Stimulated activated CD4-positive, alpha-beta T cell treated with anti-CD3 and anti-CD28 coated beads, Interleukin-1b, Interleukin-23, amount 100 ng/mL, for 1 hour (primary cell): Measurements from ENCODE around the gene PDZK1.
"Not testable (repeated sequence)": the region's sequence is repeated elsewhere in the genome, so short reads cannot be mapped to it uniquely, and the experiment has no call there.

Experiments
- DNase-seq, 2 donors: peaks; one replicate each; pipeline ENCODE4 v3.0.0-alpha.2; 2020; ENCODE audit warnings: low read depth in 2 of 2

PDZK1 gene

GRCh38 chr1:145710291-145711027 lies 3.3 kb upstream of the PDZK1 start:
- no peak for DNase-seq

- no peak for DNase-seq
Measured at GRCh38 chr1:145708063-145708462, 895 bp upstream of the PDZK1 start.

GRCh38 chr1:145706086-145706664 lies 993 bp downstream of the PDZK1 start:
- no peak for DNase-seq

DNA sequence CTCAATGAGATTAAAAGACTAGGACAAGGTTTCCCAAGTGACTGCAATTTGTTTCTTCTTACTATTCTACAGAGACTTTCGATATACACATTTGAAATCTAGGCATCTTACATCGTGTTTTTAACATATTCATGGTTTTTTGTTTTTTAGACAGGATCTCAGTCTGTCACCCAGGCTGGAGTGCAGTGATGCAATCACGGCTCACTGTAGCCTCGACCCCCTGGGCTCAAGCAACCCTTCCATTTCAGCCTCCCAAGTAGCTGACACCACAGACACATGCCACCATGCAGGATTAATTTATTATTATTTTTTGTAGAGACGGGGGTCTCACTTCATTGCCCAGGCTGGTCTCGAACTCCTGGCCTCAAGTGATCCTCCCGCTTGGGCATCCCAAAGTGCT lies 1.5 kb downstream of the PDZK1 start:
- DNase-seq: no peak

GRCh38 chr1:145702826-145703225 lies 4.3 kb downstream of the PDZK1 start:
- DNase-seq: no peak

DNA sequence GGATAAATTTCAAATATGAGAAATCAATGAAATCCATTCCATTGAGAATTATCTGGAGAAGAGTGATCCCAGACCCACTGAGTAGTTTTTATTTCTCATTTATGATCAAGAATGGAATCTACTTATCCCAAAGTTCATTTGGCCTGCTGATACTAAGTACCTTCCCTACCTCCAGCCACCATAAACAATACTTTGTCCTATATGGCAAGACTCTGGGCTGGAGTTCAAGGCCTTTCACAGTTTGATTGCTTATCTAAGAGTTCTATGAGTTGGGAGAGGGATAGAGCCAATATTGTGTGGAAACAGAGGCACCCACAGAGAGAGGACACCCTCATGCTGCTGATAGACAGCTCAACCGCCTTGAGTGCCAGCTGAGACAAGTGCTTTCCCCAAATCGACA lies 5.1 kb downstream of the PDZK1 start:
- no peak for DNase-seq

GRCh38 chr1:145701306-145701862 lies 5.8 kb downstream of the PDZK1 start:
- DNase-seq: no peak

DNA sequence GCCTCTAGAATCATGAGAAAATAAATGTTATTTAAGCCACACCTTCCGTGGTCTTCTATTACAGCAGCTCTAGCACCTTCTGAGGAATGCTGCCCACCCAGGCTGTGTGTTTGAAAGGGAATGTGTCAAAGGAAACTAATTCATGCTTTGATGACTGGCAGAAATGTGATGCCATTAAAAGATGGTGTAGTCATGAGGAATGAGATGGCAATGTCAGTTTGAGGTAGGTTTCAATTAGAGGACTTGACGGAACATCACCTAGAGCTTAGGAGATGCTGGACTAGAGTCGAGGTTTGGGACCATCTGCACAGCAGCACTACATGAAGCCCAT lies 10.6 kb downstream of the PDZK1 start:
- DNase-seq: no peak

DNA sequence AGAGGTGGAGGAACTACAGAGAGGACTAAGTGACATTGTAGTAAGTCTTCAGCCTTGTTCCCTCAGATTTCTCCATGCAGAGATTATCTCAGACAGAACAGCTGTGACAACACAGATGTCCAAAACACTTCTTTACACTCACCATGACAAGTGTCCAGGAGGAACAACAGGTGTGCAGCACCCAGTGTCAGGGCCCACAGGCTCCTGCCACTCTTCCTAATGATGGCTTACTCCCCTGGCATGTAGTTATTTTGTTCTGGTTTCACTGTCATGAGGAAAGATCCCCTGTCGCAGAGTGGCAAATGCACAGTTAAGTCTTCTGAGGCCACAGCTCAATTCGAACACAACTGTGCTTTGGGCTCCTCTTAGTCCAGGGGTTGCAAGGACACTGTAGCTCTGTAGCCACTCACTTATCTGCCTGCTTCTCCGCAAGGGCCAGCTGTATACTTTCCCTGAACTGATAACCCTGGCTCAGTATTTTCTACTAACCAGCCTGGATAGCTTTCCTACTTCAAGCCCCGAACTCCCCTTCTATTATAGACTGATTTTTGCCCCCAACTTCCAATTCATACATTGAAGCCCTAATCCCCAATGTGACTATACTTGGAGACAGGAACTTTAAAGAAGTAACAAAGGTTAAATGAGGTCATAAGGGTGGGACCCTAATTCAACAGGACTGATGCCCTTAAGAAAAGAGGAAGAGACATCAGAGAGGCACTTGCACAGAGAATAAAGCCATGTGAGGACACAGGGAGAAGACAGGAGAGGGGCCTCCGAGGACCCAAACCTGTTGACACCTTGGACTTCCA lies 11.1 kb downstream of the PDZK1 start:
- no peak for DNase-seq

DNA sequence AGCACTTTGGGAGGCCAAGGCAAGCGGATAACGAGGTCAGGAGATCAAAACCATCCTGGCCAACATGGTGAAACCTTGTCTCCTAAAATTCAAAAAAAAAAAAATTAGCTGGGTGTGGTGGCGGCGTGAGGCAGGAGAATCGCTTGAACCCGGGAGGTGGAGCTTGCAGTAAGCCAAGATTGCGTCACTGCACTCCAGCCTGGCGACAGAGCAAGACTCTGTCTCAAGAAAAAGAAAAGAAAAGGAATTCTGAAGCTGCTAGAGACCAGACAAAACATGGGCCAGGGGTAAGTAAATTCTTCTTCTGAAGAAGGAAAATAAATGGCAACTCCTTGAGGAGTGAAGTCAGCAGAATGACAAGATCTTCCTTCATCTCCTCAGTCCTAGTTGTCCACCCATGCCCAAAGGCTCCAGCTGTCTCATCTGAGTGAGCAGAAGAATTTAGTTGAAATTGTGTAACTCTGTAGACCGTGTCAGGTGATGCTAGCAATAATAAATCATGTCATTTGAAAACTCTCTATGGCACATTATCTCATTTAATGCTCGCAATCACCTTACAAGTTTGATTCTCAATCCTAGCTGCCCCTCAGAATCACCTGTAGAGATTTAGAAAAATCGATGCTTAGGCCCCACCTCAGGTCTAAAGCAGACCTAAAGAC lies 14.3 kb downstream of the PDZK1 start:
- DNase-seq: no peak

DNA sequence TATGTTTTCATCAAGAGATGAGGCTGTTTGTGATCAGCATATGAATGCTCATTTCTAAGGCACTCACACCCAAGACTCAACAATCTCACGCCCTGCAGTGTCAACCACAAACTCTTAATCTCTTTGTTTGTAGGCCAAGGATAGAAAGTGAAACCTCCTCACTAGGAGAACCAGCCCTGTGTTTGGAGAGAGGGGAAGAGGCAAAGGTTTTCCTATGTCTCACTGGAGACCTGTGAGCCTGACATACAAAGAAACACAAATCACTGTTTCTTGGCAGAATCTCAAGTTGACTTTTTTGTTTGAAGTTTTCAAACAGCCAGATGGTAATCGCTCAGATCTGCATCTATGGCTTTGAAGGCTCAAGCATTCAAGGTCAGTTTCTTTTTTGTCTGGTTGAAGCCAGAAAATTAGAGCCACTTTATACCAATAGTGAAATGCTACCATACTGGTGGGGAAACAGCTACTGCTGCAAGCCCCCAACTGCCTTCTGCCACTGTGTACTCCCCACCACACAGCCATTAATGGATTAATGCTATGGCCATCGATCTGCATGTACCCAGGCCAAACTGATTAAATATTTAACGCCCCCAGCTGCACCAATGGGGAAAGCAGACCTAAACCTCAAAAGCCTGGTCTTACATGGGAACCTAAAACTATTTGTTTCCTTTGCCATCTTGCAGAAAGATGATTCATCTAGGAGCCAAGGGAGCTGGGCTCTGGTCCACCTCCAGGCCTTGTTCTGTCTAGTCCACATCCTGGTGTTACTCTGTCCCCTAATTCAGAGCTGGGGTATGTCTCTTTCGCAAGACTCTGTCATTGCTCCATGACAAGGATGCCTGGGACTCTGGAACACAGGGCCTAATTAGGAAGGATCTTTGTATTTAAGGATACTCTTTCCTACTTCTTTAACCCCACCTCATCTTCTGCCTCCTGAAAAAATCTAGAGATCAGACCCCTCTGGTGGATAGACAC lies 16.3 kb downstream of the PDZK1 start:
- DNase-seq: no peak

DNA sequence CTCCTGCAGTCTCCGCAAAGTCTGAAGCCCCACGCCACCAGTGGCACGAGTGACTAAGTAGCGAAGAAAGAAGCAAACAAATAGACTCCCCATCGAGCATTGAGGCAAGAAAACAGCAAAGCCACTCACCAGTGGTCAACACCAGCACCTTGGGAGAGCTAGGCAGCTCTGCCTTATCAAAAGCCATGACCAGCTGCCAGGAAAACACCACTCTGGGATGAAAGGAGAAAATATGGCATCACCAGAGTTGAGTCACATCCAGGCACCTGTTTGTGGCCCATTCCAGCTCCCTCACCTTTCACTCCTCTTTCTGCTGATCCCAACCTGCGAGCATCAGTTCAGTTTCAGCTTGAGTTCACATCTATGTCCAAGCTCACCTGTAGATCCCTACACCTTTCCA lies 17.2 kb downstream of the PDZK1 start:
- DNase-seq: no peak

- DNase-seq: no peak
Measured at GRCh38 chr1:145688924-145689323, 18.2 kb downstream of the PDZK1 start.

DNA sequence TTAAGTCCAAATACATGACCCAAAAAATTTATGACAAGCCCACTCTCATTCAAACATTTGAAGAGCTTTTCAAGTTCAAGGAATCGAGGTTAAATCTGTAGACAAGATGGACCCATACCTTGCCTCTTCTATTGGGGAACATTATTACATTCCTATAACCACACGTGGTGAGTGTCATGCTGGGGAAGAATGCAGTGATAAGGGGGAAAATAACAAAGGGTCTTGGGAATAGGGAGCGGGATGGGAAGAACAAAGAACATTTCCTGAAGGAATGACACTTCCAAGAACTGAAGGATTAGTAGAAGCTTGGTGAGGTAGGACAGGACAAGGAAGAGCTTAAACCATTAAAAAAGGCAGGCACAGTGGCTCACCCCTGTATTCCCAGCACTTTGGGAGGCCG lies 18.8 kb downstream of the PDZK1 start:
- no peak for DNase-seq

GRCh38 chr1:145686078-145686477 lies 21.1 kb downstream of the PDZK1 start:
- DNase-seq: not testable (repeated sequence)

GRCh38 chr1:145684858-145685257 lies 22.3 kb downstream of the PDZK1 start:
- DNase-seq: not testable (repeated sequence)

- DNase-seq: not testable (repeated sequence)
Measured at GRCh38 chr1:145673217-145673616, 34.0 kb downstream of the PDZK1 start.

- not testable (repeated sequence) for DNase-seq
Measured at GRCh38 chr1:145670995-145671745, 36.0 kb downstream of the PDZK1 start.

GRCh38 chr1:145665015-145665414 lies 42.2 kb downstream of the PDZK1 start:
- DNase-seq: not testable (repeated sequence)

- not testable (repeated sequence) for DNase-seq
Measured at GRCh38 chr1:145662502-145662901, 44.7 kb downstream of the PDZK1 start.
